B cell (primary cell): ENCODE data around the gene TNP2.

Source experiments
- EZH2 ChIP-seq: IDR thresholded peaks from 2 replicates; pipeline ENCODE4 v1.6.1; 2012; ENCODE audit warnings: borderline replicate concordance, low read depth, mild to moderate bottlenecking, moderate library complexity, low read length; ENCODE audit not compliant: insufficient read depth, poor library complexity, severe bottlenecking
- TF ChIP-seq, protein P1 (sequence below): fragments of 200-600 bp; IDR thresholded peaks from one replicate; pipeline ENCODE4 v1.8.0; 2022; ENCODE audit warnings: antibody characterized with exemption, mild to moderate bottlenecking

DNA sequence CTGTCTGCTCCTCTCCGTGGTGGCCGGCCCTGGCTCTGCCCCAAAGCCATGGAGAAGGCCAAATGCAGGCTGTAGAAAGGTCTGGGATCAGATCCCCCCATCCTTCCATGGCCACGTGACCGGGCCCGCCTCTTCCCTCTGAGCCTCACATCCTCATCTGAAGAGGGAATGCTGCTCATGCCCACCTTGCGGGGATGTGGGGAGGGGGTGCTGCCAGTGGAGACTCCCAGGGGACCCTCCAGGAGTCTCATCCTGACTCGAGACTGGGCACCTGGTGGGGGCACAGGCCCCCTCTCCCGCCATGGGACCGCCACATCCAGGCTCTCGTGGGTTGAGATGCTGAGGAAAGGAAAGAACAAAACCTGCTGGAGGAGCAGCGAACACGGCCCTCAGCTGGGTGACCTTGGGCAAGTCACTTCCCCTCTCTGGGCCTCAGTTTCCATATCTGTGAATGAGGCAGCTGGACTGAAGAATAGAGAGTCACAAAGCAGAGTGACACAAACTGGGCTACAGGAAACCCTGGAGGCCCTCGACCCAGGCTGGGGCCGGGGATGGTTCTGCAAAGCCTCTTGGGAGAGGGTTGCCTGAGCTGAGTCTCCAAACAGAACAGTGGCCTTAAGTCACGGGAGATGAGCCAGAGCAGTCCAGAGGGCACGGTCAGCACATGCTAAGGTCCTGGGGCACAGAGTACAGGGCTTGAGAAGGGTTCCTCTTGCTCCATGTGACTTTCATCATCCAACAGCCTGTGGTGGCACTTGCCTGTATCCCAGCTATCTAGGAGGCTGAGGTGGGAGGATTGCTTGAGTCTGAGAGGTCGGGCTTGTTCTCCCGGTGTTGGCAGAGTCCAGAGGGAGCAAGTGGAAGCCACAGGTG is 43.2 kb downstream of the TNP2 start:
- TF ChIP-seq, protein P1, sequence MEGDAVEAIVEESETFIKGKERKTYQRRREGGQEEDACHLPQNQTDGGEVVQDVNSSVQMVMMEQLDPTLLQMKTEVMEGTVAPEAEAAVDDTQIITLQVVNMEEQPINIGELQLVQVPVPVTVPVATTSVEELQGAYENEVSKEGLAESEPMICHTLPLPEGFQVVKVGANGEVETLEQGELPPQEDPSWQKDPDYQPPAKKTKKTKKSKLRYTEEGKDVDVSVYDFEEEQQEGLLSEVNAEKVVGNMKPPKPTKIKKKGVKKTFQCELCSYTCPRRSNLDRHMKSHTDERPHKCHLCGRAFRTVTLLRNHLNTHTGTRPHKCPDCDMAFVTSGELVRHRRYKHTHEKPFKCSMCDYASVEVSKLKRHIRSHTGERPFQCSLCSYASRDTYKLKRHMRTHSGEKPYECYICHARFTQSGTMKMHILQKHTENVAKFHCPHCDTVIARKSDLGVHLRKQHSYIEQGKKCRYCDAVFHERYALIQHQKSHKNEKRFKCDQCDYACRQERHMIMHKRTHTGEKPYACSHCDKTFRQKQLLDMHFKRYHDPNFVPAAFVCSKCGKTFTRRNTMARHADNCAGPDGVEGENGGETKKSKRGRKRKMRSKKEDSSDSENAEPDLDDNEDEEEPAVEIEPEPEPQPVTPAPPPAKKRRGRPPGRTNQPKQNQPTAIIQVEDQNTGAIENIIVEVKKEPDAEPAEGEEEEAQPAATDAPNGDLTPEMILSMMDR = no peak
- no peak for TF ChIP-seq EZH2
